Heart right ventricle (tissue), 16 donors: Measurements from ENCODE around the gene CTNNA1. TPM values are rescaled to one million over a fixed set of nuclear protein-coding genes. Genes with fewer than 3 reads are reported as not detected.

ENCODE experiments used
- ATAC-seq, 8 donors: fragments of 200-7000 bp; cut with Tn5 transposase; one replicate each; pipeline ENCODE4 v1.9.1; 2020; ENCODE audit warnings: mild to moderate bottlenecking in 8 of 8, moderate library complexity in 8 of 8, moderate number of reproducible peaks in 1 of 8
- DNase-seq, 2 donors: peaks; one replicate each; pipeline ENCODE4 v3.0.0-alpha.2; 2020
- H3K27ac ChIP-seq, 10 donors: fragments of 200-600 bp; sonication (generic) in 2 of 10; one replicate each; pipeline versions ENCODE4 v1.5.0 to v1.8.0; 2020 to 2022; ENCODE audit warnings: mild to moderate bottlenecking in 3 of 10
- H3K27me3 ChIP-seq, 7 donors: fragments of 200-600 bp; one replicate each; pipeline ENCODE4 v1.8.0; 2021 to 2022; ENCODE audit warnings: mild to moderate bottlenecking in 2 of 7
- H3K36me3 ChIP-seq, 9 donors: fragments of 200-600 bp; sonication (generic) in 1 of 9; one replicate each; pipeline versions ENCODE4 v1.5.0 to v1.8.0; 2020 to 2022; ENCODE audit warnings: mild to moderate bottlenecking in 2 of 9
- H3K4me1 ChIP-seq, 9 donors: fragments of 200-600 bp; sonication (generic) in 1 of 9; one replicate each; pipeline versions ENCODE4 v1.5.0 to v1.8.0; 2020 to 2022; ENCODE audit warnings: mild to moderate bottlenecking in 4 of 9
- H3K4me3 ChIP-seq, 10 donors: fragments of 200-600 bp; sonication (generic) in 2 of 10; one replicate each; pipeline versions ENCODE4 v1.5.0 to v1.8.0; 2020 to 2022; ENCODE audit warnings: mild to moderate bottlenecking in 7 of 10, moderate library complexity in 2 of 10
- H3K9me3 ChIP-seq, 11 donors: fragments of 200-600 bp in 10 of 11; sonication (generic) in 2 of 11; one replicate each; pipeline versions ENCODE4 v1.5.0 to v1.8.0; 2013 to 2022; ENCODE audit warnings: mild to moderate bottlenecking in 2 of 11, control low read depth in 1 of 11, moderate library complexity in 1 of 11
- CTCF ChIP-seq, 9 donors: fragments of 200-600 bp; sonication (generic) in 2 of 9; IDR thresholded peaks; one replicate each; pipeline versions ENCODE4 v1.5.0 to v1.8.0; 2021 to 2022; ENCODE audit warnings: antibody characterized with exemption in 9 of 9, mild to moderate bottlenecking in 5 of 9, moderate library complexity in 1 of 9
- WGBS, 2 donors: extraction: QIAGEN DNeasy Blood & Tissue Kit; methylation state at CpG; one replicate each; pipeline ENCODE4 v1.1.7; 2013; ENCODE audit warnings: inconsistent platforms in 1 of 2; 5-methylcytosine and 5-hydroxymethylcytosine counted together
- intact Hi-C, 10 donors: fragments of 100-400 bp; cut with DNase I; formaldehyde crosslinking; loops; one replicate each; pipeline versions ENCODE4 v1.11.1 to v1.14.2; 2022
- polyA plus RNA-seq, 2 donors: library from polyadenylated mRNA; stranded (reverse); fragments of 200-250 nt; gene quantifications; one replicate each; pipeline ENCODE4 v1.2.3, GENCODE V29; 2013
- total RNA-seq, 10 donors: library from RNA; stranded (reverse); fragmentation: NEBNext Ultra II Directional in 3 of 10; extraction: Animal tissue kit (Norgen Biotek cat#: 25700) in 3 of 10; gene quantifications; one replicate each; pipeline versions ENCODE4 v1.2.1 to v1.2.4, GENCODE V29; 2021 to 2023
- donor health status: Arrhythmogenic right ventricular cardiomyopathy.
- donor health status: ischemic (EF 13 %, LVEDD 7.1; RV severe dilation, severe dysfunction).
- donor health status: healthy with polysubstance abuse.
- donor health status: DM: no; HTN: yes; CAD: no.
- donor health status: DM: no; HTN: no; CAD: no.
- donor health status: ischemic (EF 25% LVEDD 6.9; RV normal size, moderate dysfunction).
- donor health status: ischemic (EF 25% LVEDD 5.7; RV mildly dilated, moderate dysfunction).
- donor health status: healthy.
- donor health status: DM: yes; HTN: yes; CAD: no.
- donor health status: Ischemic cardiomyopathy.
- donor health status: ischemic (EF 35%, LVEDD 5.7; RV mildly dilated, moderate dysfunction).
- donor health status: nonischemic (EF 11% LVEDD 7.7; RV severe dilation, severe dysfunction).
- donor health status: DM: yes; HTN: yes; CAD: no.
- donor health status: PGD.
- donor health status: ischemic (EF 29% LVEDD 5.4; RV normal size, mild dysfunction).
- donor health status: nonischemic (EF 23%, LVEDD 6.1; RV moderate dilation, normal function).

CTNNA1 gene
- total and polyA plus RNA-seq, 12 donors, result 128 to 416 (median 379) TPM

- Histone ChIP-seq H3K27me3 (no peaks in the 10 kb centered on the region), H3K4me1 (peaks cover 0 to 52% (median 21%) of the 10 kb centered on the region in 9 donors), H3K4me3 (no peak overlapping the region), H3K36me3 (peaks cover 0 to 7% (median 0%) of the 10 kb centered on the region in 9 donors), H3K9me3 (peaks cover 0 to 10% (median 0%) of the 10 kb centered on the region in 11 donors), H3K27ac (no peak overlapping the region)
- no peak for TF ChIP-seq CTCF (IDR thresholded peaks at IDR 0.05)
- 51 to 68% methylated on average over 3 of the region's 3 CpGs for WGBS, 2 donors
- no peak for DNase-seq
- intact Hi-C loops, result no loop called here
- peak in 2 of 8 donors; percentile 65 to 67 for ATAC-seq
These were observed 50.1 kb downstream of the CTNNA1 start for GRCh38 chr5:138803285-138803684.

- Histone ChIP-seq H3K4me3 (no peak overlapping the region), H3K36me3 (peaks cover 0 to 9% (median 0%) of the 10 kb centered on the region in 9 donors), H3K4me1 (peaks cover 0 to 52% (median 16%) of the 10 kb centered on the region in 9 donors), H3K27me3 (no peaks in the 10 kb centered on the region), H3K27ac (no peak overlapping the region), H3K9me3 (peaks cover 0 to 10% (median 0%) of the 10 kb centered on the region in 11 donors)
- intact Hi-C loops, result no loop called here
- 56 to 72% methylated on average over 1 of the region's 1 CpG for WGBS, 2 donors
- DNase-seq (no peak), ATAC-seq (no peak)
- no peak for TF ChIP-seq CTCF (IDR thresholded peaks at IDR 0.05)
These were observed 50.7 kb downstream of the CTNNA1 start for GRCh38 chr5:138803935-138804334.

- intact Hi-C loops, result no loop called here
- no peaks in the 10 kb centered on the region for H3K27me3 ChIP-seq
- no peak for ATAC-seq
These were observed 51.9 kb downstream of the CTNNA1 start for GRCh38 chr5:138805096-138805495.

GRCh38 chr5:138807182-138807581 is 54.0 kb downstream of the CTNNA1 start:
- ATAC-seq, result no peak
- WGBS, 2 donors, result 86 to 100% methylated on average over 1 of the region's 1 CpG
- no peak for TF ChIP-seq CTCF (IDR thresholded peaks at IDR 0.05)
- Histone ChIP-seq H3K4me1 (peaks cover 0 to 52% (median 19%) of the 10 kb centered on the region in 9 donors), H3K36me3 (peaks cover 0 to 32% (median 3%) of the 10 kb centered on the region in 9 donors), H3K27ac (no peak overlapping the region), H3K4me3 (no peak overlapping the region), H3K9me3 (no peaks in the 10 kb centered on the region), H3K27me3 (no peaks in the 10 kb centered on the region)
- DNase-seq, result no peak
- intact Hi-C loops, result no loop called here

More at GRCh38 chr5:138805096-138805495, 51.9 kb downstream of the CTNNA1 start:
- H3K36me3 ChIP-seq, result peaks cover 0 to 20% (median 0%) of the 10 kb centered on the region in 9 donors
- H3K27ac ChIP-seq, result no peak overlapping the region
- H3K9me3 ChIP-seq, result peaks cover 0 to 6% (median 0%) of the 10 kb centered on the region in 11 donors
- peaks cover 0 to 57% (median 19%) of the 10 kb centered on the region in 9 donors for H3K4me1 ChIP-seq
- no peak for TF ChIP-seq CTCF (IDR thresholded peaks at IDR 0.05)
- no peak overlapping the region for H3K4me3 ChIP-seq
- DNase-seq, result no peak
